ENCODE results near the gene SYT7.
"Not testable (repeated sequence)": the region's sequence is repeated elsewhere in the genome, so short reads cannot be mapped to it uniquely, and the experiment has no call there.

The SYT7 gene

GRCh38 chr11:61489833-61490721 lies 90.8 kb downstream of the SYT7 start:
- DNase-seq, result no peak

DNA sequence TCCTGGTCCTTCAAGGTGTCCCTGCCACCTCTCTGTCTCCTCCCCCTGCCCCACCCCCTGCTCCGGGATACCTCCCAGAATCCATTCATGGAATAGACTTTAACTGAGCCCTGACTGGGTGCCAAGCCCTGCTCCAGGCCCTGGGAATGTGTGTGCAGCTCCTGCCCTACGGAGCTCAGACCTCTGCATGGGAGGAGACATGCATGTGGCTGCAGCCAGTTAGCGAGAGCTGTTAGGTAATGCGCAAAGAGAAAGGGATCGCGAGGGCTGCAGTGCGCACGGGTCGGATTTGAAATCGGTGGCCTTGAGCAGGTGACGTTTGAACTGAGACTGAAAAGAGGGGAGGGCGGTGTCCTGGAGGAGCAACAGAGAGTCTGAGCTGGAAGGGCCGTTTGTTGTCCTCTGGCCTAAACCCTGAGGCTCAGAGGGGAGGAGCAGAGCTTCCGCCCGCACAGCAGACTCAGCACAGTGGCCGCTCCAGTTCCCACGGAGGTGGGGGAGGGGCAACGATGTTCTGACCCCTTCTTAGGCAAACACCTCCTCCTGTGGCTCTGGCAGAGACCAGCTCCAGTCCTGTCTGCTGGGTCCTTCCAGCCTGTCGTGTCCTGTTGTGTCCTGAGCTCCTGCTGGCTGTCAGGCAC lies 92.1 kb downstream of the SYT7 start:
- peak; percentile 79 for DNase-seq

- no peak for DNase-seq
Measured at GRCh38 chr11:61487342-61488025, 93.4 kb downstream of the SYT7 start.

- DNase-seq, result no peak
Measured at GRCh38 chr11:61486779-61487178, 94.1 kb downstream of the SYT7 start.

- DNase-seq, result no peak
Measured at GRCh38 chr11:61486011-61486620, 94.8 kb downstream of the SYT7 start.

GRCh38 chr11:61485080-61485479 lies 95.8 kb downstream of the SYT7 start:
- no peak for DNase-seq

- DNase-seq, result no peak
Measured at GRCh38 chr11:61484541-61484940, 96.3 kb downstream of the SYT7 start.

- DNase-seq, result no peak
Measured at GRCh38 chr11:61482513-61482912, 98.4 kb downstream of the SYT7 start.

DNA sequence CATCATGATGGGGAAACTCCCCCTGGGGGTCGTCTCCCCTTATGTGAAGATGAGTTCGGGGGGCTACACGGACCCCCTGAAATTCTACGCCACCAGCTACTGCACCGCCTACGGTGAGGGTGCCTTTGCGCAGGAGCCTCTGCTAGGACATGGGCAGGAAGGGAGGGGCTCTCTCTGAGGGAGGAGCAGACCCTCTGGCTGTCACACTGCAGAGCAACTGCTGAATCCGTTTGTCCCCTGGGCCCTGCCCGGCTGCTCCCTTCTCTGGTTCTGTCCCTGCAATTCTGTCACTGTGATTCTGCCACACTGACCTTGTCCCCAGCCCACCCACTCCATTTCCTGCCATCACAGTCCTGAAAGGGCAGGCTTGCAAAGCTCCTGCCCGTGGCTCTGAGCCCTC lies 99.1 kb downstream of the SYT7 start:
- no peak for DNase-seq

- DNase-seq, result peak; percentile 67
Measured at GRCh38 chr11:61480994-61481335, 99.9 kb downstream of the SYT7 start.

DNA sequence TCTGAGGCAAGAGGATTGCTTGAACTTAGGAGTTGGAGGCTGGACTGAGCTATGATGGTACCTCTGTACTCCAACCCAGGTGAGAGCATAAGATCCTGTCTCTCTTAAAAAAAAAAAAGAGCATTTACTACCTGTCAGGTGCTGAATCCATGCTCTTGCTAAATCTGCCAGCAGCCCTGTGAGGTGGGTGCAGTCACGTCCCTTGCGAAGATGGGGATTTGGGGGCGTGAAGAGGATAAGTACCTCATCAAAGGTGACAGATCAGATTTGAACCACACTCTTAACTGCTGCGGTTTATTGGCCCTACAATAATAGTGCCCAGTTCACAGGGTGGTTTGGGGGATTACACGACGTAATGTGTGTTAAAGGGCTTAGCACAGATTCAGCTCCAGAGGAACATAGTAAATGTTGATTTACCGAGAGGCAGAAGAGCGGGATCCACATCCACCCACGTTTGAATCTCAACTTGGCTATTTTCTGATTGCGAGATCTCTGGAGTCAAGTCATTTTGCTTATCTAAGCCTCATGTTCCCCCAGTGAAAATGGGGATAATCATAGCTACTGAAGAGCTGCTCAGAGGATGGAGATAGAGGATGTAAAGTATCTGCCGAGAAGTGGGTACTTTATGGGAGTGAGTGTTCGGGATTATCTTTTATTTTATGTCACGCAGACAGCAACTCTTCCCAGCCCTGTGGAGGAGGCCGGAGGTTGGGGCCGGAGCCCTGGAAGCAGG lies 100.4 kb downstream of the SYT7 start:
- no peak for DNase-seq

DNA sequence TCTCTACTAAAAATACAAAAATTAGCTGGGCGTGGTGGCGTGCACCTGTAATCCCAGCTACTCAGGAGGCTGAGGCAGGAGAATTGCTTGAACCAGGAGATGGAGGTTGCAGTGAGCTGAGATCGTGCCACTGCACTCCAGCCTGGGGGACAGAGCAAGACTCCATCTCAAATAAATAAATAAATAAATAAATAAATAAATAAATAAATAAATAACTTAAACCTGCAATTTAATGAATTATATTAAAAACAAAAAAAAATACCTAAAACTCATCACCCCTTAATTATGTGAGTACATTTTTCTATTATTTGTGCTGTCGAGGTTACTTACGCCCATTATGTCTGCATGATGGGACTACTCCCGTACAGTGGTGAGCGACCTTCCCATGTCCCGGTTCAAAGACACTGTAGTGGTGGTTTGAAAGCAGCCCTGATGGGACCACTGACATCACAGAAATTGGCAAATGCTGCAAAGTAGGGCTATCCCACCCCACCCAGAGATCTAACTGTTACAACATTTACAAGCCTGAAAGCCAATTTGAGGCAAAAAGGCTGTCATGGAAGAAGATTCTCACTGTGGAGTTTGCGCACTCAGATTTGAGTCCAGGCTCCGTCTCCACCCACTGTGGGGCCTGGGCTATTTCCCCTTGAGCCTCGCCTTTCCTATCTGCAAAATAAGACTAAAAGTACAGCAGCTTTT lies 101.4 kb downstream of the SYT7 start:
- not testable (repeated sequence) for DNase-seq

- peak; percentile 44 for DNase-seq
Measured at GRCh38 chr11:61477727-61478148, 103.1 kb downstream of the SYT7 start.

GRCh38 chr11:61477126-61477525 lies 103.8 kb downstream of the SYT7 start:
- no peak for DNase-seq

DNA sequence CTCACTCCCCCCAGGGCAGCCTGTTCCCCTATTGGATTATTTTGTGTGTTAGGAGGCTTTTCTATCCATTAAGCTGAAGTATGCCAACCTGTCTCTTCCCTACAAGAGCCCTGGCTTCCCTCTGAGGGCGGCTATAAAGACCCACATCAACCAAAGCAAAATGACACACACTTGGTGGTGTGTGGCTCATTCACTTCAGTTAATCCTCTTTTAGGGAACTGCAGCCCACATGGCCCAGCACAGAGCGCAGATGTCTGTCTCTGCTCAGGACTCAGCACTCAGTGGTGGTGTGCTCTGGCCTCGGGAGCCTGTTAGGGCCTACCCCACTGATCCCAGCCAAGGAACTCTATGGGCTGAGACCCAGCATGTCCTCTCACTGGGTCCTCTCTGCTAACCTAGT lies 104.5 kb downstream of the SYT7 start:
- no peak for DNase-seq

- no peak for DNase-seq
Measured at GRCh38 chr11:61475433-61475832, 105.4 kb downstream of the SYT7 start.

DNA sequence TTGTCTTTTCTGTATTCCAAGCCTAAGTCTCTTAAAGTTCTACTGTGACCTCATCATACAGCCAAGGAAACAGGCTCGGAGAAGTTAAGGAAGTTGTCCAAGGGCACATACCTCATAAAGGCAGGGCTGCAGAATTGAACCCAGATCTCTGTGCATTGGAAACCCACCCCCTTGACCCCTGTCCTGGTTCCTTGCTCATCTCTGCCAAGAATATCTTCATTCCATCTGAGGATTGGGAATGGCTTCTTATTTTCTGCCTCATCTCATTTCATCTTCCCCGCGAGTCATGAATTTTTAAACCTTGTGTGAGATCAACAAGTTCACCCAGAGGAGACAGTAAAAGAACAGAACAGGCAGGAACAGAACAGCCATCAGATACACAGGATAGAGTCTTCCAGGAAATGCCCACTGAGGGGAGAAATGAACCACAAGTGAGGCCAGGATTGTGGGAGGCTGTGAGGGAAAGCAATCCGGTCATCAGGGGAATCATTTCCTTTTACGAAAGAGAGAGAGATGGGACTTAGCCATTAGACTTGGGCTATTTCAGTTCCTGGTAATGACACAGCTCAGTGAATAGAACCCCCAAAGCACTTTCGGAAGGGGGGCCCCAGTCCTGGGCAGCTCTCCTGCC lies 106.7 kb downstream of the SYT7 start:
- DNase-seq, result no peak

- no peak for DNase-seq
Measured at GRCh38 chr11:61473370-61474012, 107.4 kb downstream of the SYT7 start.

DNA sequence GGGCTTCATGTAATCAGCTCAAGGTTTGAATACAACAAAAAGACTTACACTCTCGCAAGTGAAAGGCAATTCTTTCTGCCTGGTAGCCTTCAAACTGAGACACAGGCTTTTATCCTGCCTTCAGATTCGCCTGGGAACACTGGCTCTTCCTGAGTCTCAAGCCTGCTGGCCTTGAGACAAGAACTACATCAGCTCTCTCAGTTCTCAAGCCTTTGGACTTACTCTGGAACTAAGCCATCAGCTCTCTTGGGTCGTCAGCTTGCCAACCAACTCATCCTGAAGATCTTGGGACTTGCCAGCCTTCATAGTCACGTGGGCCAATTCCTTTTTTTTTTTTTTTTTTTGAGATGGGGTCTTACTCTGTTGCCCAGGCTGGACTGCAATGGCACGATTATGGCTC lies 108.0 kb downstream of the SYT7 start:
- no peak for DNase-seq

- DNase-seq, result no peak
Measured at GRCh38 chr11:61472282-61472681, 108.6 kb downstream of the SYT7 start.

DNA sequence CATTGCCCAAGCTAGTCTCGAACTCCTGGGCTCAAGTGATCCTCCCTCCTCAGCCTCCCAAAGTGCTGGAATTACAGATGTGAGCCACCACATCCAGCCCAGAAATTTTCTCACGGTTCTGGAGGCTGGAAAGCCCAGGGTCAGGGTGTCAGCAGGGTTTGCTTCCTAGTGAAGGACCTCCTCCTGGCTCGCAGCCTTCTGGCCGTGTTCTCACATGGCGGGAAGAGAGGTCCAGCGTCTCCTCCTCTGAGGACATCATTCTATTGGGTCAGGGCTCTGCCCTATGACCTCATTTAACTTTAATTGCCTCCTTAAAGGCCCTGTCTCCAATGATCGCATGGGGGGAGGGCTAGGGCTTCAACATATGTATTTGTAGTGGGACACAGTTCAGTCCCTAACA lies 112.9 kb downstream of the SYT7 start:
- no peak for DNase-seq

Data from DMS79 treated with DMSO at 0.1 percent for 48 hours (cell line).